ENCODE measurements around the gene GOLGA3.

DNA sequence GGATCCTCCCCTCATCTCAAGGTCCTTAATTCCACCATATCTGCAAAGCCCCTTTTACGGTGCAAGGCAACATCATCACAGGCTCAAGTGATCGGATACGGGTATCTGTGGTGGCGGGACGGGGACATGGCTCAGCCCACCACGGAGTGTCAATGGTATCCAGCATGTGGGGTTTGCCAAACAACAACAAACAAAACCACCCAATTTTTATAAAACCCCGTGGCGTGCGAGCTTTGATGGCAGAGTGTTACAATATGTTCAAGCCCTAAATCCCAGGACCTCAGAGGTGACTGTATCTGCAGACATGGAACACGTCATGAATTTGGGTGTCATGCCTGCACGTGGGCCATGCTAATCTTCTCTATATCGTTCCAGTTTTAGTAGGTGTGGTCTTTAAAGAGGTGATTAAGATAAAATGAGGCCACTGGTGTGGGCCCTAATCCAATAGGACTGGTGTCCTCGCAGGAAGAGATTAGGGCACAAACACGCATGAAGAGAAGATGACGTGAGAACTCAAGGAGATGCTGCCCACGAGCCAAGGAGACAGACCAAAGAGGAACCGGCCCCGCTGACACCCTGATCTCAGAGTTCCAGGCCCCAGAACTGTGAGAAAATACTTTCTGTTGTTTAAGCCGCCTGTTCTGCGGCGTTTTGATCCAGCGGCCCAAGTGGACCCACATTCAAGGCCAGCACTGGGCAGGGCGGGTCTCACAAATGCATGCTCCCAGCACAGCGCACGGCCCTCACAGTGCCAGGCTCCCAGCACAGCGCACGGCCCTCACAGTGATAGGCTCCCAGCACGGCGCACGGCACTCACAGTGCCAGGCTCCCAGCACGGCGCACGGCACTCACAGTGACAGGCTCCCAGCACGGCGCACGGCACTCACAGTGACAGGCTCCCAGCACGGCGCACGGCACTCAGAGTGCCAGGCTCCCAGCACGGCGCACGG lies 6.7 kb upstream of the GOLGA3 start:
- TF ChIP-seq, protein P1, sequence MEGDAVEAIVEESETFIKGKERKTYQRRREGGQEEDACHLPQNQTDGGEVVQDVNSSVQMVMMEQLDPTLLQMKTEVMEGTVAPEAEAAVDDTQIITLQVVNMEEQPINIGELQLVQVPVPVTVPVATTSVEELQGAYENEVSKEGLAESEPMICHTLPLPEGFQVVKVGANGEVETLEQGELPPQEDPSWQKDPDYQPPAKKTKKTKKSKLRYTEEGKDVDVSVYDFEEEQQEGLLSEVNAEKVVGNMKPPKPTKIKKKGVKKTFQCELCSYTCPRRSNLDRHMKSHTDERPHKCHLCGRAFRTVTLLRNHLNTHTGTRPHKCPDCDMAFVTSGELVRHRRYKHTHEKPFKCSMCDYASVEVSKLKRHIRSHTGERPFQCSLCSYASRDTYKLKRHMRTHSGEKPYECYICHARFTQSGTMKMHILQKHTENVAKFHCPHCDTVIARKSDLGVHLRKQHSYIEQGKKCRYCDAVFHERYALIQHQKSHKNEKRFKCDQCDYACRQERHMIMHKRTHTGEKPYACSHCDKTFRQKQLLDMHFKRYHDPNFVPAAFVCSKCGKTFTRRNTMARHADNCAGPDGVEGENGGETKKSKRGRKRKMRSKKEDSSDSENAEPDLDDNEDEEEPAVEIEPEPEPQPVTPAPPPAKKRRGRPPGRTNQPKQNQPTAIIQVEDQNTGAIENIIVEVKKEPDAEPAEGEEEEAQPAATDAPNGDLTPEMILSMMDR (IDR thresholded peaks at IDR 0.05; ENCODE audit: low read depth, low read length): no peak
- TF ChIP-seq EZH2phosphoT487 (IDR thresholded peaks at IDR 0.05; ENCODE audit: low read depth): no peak

Data from OCI-LY3 (cell line).